ENCODE results near the gene A3GALT2.

A3GALT2 gene

DNA sequence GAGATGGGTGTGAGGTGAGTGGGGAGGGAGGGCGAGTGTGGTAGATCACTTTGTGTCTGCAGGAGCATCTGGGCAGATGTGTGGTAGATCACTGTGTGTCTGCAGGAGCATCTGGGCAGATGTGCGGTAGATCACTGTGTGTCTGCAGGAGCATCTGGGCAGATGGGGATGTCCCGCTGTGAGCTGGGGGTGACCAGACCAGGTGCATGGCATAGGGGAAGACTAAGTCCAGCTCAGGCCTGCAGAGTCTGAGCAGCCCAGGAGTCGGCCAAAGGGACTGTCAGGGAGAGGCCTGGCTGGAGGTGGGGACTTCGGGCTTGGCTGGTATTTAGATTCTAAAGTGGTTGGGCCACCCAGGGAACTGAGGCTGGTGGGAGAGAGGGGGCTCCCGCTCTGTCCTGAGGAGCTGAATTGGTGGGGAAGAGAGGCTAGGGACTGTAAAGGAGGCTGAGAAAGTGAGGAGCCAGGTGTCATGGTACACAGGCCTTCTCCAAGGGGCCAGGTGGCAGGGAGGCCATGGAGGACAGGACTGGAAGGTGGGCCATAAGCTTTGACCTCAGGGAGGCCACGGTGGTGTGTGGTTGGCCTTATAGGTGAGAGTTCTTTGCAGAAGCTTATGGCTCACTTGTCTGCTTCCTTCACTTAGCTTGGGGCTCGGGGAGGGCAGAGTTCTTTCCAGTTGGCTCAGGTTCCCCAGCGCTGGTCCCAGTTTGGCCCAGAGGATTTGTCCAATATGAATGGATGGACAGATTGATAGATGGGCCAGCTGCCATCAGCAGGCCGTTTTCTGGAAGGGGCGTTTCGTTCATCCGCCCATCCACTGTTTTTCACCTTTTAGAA lies 49.0 kb downstream of the A3GALT2 start:
- no peak for DNase-seq (ENCODE audit: low read depth)

- no peak for DNase-seq (ENCODE audit: low read depth)
Observed at GRCh38 chr1:33270808-33271465, 50.0 kb downstream of the A3GALT2 start.

GRCh38 chr1:33270379-33270778 lies 50.5 kb downstream of the A3GALT2 start:
- no peak for DNase-seq (ENCODE audit: low read depth)

GRCh38 chr1:33269621-33270020 lies 51.3 kb downstream of the A3GALT2 start:
- no peak for DNase-seq (ENCODE audit: low read depth)

- no peak for DNase-seq (ENCODE audit: low read depth)
Observed at GRCh38 chr1:33268927-33269610, 51.8 kb downstream of the A3GALT2 start.

- no peak for DNase-seq (ENCODE audit: low read depth)
Observed at GRCh38 chr1:33268457-33268856, 52.4 kb downstream of the A3GALT2 start.

- DNase-seq (ENCODE audit: low read depth) = no peak
Observed at GRCh38 chr1:33267468-33268205, 53.3 kb downstream of the A3GALT2 start.

- DNase-seq (ENCODE audit: low read depth) = no peak
Observed at GRCh38 chr1:33266766-33267165, 54.1 kb downstream of the A3GALT2 start.

DNA sequence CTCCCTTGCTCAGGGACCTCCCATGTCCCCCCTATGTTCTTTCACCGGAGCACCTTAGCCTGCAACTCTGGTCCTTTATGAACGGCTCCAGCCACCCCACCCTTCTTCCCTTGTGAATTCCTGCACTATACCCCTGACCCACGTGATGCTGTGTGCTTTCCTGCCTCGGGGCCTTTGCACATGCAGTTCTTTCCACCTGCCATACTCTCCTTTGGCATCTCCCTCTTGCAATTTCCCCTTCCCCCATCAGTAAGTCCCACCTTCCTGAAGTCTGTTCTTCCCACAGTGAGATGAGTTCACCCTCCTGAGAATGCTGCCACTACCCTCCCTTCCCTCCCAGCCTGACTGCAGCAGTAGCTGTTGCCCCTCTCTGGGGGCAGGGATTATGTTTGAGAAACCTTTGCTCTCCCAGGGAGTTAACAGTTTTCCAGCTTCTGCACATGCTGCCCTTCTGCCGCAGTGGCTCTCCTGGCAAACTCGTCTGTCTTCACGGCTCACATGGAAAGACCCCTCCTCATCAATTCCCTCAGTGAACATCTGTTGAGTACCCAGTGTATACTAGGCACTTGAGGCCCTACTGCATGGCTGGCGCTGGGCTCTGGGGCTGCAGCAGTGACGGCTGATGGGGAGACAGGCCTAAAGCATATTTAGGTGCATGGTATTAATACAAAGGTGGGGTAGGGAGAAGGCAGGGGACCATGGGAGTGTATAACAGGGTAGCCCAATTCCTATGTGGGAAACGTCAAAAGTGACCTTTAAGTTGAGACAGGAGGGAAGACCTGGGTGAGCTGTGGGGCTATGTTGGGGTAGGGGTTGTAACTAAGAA lies 54.9 kb downstream of the A3GALT2 start:
- DNase-seq (ENCODE audit: low read depth) = no peak

DNA sequence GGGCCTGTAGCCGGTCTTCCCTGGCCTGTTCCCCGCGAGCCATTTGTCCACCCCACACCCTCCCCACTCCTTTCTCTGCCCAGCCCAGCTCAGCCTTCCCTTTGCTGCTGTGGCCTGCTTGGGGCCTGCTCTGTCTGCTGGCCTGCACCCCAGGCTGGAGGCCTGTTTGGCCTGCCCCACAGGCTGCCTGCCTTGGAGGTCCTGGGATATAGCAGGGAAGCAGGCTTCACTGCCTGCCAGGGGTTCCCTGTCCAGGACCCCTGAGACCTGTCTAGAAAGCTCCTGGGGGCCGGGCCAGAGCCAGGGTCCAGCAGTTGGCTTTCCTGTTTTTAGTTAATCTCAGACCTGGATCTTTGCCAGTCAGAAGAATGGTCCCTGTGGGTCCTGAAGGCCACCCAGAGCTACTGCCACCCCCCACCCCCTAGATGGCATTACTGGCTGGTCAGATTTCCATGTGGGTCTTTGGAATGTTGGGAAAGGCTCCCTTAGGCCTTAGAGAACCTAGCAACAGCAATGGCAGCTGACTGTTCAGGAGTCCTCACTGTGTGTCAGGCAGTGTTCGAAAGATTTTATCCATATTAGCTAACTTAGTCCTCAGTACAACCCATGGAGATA lies 56.9 kb downstream of the A3GALT2 start:
- DNase-seq (ENCODE audit: low read depth) = no peak

- DNase-seq (ENCODE audit: low read depth) = no peak
Observed at GRCh38 chr1:33261344-33261743, 59.6 kb downstream of the A3GALT2 start.

- DNase-seq (ENCODE audit: low read depth) = no peak
Observed at GRCh38 chr1:33260439-33260838, 60.5 kb downstream of the A3GALT2 start.

GRCh38 chr1:33259879-33260278 lies 61.0 kb downstream of the A3GALT2 start:
- DNase-seq (ENCODE audit: low read depth) = no peak

DNA sequence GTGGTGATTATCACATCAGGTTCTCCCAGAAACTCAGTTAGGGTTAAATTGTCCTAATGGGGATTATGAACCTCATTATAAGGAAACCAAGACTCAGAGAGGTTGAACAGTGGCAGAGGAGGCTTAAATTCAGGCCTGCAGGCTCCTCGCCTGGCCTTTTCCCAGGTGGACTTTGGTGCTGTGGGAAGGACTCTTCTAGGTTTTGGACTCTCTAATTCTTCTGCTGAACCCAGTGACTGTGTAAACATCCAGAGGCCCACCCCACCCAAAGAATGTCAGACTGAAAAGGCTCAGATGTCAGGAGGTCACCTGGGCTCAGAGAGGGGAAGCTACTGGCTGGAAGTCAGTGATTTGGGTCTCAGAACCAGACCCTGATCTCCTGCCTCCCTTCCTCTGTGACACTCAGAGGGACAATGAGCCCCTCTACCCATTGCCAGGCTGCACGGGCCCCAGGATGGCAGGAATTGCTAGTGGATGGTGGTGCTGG lies 62.1 kb downstream of the A3GALT2 start:
- DNase-seq (ENCODE audit: low read depth) = no peak

GRCh38 chr1:33257772-33258712 lies 62.9 kb downstream of the A3GALT2 start:
- DNase-seq (ENCODE audit: low read depth) = no peak

- DNase-seq (ENCODE audit: low read depth) = no peak
Observed at GRCh38 chr1:33257207-33257771, 63.6 kb downstream of the A3GALT2 start.
